EL (cell line): ENCODE measurements around the gene RABAC1.
"Not testable (repeated sequence)": the region's sequence is repeated elsewhere in the genome, so short reads cannot be mapped to it uniquely, and the experiment has no call there.

Source experiments
- DNase-seq: peaks from one replicate; pipeline ENCODE4 v3.0.0-alpha.2; 2016

RABAC1 gene

GRCh38 chr19:41959056-41960053, at the start of gene RABAC1:
TSS of gene RABAC1 (minus strand) at chr19:41959321. CDS start at chr19:41959292, 29 bp downstream.
- DNase-seq = peak; percentile 92

- no peak for DNase-seq
These were observed 47.4 kb upstream of the RABAC1 start for GRCh38 chr19:42006569-42006968.

- no peak for DNase-seq
These were observed 46.4 kb upstream of the RABAC1 start for GRCh38 chr19:42005504-42005903.

- no peak for DNase-seq
These were observed 44.6 kb upstream of the RABAC1 start for GRCh38 chr19:42003506-42004294.

- no peak for DNase-seq
These were observed 40.7 kb upstream of the RABAC1 start for GRCh38 chr19:41999878-42000208.

- DNase-seq = no peak
These were observed 40.2 kb upstream of the RABAC1 start for GRCh38 chr19:41999071-41999877.

GRCh38 chr19:41998246-41999020, 39.3 kb upstream of the RABAC1 start:
- DNase-seq = peak; percentile 56

GRCh38 chr19:41997851-41998229, 38.7 kb upstream of the RABAC1 start:
- no peak for DNase-seq

GRCh38 chr19:41997121-41997850, 38.2 kb upstream of the RABAC1 start:
- peak; percentile 40 for DNase-seq

GRCh38 chr19:41995959-41996797, 37.1 kb upstream of the RABAC1 start:
- DNase-seq = no peak

GRCh38 chr19:41994994-41995958, 36.2 kb upstream of the RABAC1 start:
- DNase-seq = no peak

GRCh38 chr19:41994521-41994971, 35.4 kb upstream of the RABAC1 start:
- no peak for DNase-seq

GRCh38 chr19:41993612-41994483, 34.7 kb upstream of the RABAC1 start, which contains the start of gene ATP1A3:
TSS of gene ATP1A3 (minus strand) at chr19:41994230. CDS start at chr19:41994076, 154 bp downstream.
- DNase-seq = peak; percentile 60

GRCh38 chr19:41991925-41992569, 32.9 kb upstream of the RABAC1 start:
- DNase-seq = not testable (repeated sequence)

- no peak for DNase-seq
These were observed 31.9 kb upstream of the RABAC1 start for GRCh38 chr19:41991025-41991424.

GRCh38 chr19:41990615-41991014, 31.5 kb upstream of the RABAC1 start:
- no peak for DNase-seq

GRCh38 chr19:41990028-41990427, 30.9 kb upstream of the RABAC1 start:
- no peak for DNase-seq
